ENCODE data around the gene RTTN. TPM values are rescaled to one million over a fixed set of nuclear protein-coding genes. Genes with fewer than 3 reads are reported as not detected.

Gene RTTN
- total RNA-seq, 1 experiment from 2014 or later = 18.2 TPM

DNA sequence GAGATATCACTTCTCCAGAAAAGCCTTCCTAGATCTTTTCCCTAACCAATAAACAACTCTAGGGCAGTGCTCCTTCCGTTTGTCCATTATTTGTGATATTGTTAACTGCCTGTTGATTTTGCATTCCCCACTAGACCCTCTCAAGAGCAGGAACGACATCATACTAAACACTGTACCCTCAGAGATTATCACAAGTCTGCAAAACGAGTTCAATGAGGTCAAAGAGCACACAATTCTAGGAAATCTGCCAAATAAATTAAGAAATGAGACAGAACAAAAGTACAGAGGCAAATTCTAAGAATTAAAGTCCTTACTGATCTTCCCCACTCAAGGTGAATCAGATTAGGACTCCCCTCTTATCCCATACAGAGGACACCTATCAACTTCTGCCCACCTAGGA is 7.6 kb downstream of the RTTN start:
- no peak for DNase-seq (ENCODE audit: low read depth)

DNA sequence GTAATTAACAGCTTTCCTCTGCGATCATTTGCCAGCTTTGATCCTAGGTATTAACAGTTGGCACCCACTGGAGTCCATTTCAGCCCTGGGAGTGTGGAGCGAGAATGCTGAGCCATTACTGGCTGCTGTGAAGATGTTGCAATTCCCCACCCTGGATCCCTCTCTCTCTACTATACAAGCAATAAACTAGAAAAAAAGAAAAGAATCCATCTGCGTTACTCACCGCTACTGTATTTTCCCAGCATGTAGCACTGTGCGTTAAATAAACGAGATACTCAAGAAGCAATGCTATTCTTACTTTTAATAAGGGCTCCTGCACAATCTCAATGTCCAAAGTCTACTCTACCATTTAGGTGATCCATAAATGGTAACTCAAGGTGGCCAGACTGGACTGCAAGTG is 8.5 kb downstream of the RTTN start:
- DNase-seq (ENCODE audit: low read depth) = no peak

DNA sequence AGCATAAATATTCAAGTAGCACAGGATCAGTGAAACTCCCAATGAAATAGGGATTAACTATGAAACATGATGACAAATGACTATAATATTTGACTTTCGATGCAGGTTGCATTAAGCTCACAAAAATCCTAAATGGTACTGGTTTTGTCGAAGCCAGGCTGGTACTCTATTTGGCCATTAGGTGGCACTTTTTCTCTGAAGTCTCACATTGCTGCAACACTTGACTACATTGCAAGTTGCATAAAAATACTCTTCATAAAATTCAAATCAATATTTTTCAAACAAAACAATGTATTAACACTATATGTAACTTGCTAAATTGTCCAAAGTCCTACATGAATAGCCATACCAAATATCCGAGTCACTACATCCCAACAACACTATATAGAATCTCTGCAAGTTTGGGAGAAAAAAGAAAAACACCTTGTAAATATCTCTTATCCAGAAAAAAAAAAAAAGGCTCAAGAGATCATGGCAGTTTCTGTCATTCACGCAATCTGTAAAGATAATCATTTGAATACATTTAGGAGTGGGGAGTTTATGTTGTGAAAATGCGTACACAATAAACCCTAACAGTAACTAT is 9.5 kb downstream of the RTTN start:
- DNase-seq (ENCODE audit: low read depth) = peak; percentile 53

GRCh38 chr18:70195014-70195614 is 10.4 kb downstream of the RTTN start:
- no peak for DNase-seq (ENCODE audit: low read depth)

GRCh38 chr18:70194227-70194890 is 11.1 kb downstream of the RTTN start:
- DNase-seq (ENCODE audit: low read depth) = no peak

GRCh38 chr18:70190529-70190928 is 15.0 kb downstream of the RTTN start:
- peak; percentile 42 for DNase-seq (ENCODE audit: low read depth)

DNA sequence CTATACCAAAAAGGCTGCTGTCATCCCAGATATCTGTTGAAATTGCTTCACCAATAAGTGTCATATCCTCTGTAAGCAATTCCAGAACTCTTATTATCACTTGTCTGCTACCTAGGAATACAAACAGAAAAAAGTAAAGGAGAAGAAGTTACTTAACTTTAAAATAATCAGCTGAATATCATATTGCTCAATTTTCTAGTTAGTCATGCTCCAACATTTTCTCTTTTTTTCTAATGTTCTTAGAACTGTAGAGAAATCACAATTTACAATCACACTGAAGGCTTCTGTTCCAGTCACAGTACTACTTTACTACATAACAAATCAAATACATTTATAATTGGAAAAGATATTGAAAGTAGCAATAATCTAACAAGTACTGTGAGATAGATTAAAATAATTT is 17.4 kb downstream of the RTTN start:
- no peak for DNase-seq (ENCODE audit: low read depth)

- DNase-seq (ENCODE audit: low read depth) = no peak
Observed at GRCh38 chr18:70183441-70183840, 22.0 kb downstream of the RTTN start.

GRCh38 chr18:70182548-70182947 is 22.9 kb downstream of the RTTN start:
- no peak for DNase-seq (ENCODE audit: low read depth)

DNA sequence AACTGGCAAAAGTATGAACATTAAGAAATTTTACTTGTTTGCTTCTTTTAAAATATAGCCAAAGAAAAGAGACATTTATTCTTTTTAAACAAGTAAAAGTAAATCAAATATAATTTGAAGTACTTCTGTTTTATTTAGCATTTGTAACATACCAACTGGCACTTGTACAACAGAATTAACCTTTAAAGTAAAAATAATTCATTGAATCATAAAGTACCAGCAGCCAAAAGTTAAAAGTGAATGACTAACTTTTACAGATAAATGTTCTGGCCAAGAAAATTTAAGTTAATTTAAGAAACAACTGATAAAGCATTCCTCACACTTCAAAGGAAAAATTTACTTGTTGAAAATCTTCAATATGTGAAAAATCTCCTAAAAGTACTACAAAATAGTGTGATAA is 23.8 kb downstream of the RTTN start:
- DNase-seq (ENCODE audit: low read depth) = no peak

- peak; percentile 95 for DNase-seq (ENCODE audit: low read depth)
Observed at GRCh38 chr18:70181015-70181414, 24.5 kb downstream of the RTTN start.

DNA sequence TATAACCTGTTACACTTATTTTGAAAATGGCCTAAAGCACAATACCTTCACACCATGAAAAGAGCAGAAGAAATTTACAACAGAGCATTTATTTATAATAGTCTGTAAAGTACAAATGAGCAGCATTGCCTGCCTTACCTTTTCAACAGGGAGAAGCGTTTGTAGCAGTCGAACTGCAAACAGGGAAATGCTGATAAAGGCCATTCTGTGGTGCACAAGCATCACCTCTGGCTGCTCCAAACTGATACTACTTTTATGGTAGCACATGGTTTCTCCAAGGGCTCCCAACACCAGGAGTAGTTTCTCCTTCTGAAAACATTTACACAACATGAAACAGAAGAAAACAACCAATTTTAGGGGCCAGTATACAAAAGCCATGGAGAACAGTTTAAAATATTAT is 28.9 kb downstream of the RTTN start:
- DNase-seq (ENCODE audit: low read depth) = no peak

GRCh38 chr18:70175216-70175615 is 30.3 kb downstream of the RTTN start:
- DNase-seq (ENCODE audit: low read depth) = no peak

DNA sequence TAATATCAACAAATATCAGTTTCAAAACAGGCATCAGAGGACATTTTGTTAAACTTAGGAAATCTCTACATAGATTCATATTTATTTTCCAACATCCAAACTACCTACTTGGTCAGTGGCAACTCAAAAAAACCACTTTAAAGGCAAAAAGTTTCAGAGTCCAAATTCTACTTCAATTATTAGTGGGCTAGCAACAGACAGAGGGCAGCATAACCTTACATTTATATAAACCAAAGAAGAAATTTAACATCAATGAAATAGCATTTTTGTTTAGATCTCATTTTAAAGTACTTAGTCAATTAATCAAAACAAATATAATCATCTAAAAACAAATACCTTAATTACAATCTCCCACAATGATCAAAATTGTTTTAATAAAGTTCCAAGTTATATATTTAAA is 33.3 kb downstream of the RTTN start:
- peak; percentile 13 for DNase-seq (ENCODE audit: low read depth)

GRCh38 chr18:70169747-70170146 is 35.7 kb downstream of the RTTN start:
- DNase-seq (ENCODE audit: low read depth) = no peak

- no peak for DNase-seq (ENCODE audit: low read depth)
Observed at GRCh38 chr18:70166668-70167067, 38.8 kb downstream of the RTTN start.

DNA sequence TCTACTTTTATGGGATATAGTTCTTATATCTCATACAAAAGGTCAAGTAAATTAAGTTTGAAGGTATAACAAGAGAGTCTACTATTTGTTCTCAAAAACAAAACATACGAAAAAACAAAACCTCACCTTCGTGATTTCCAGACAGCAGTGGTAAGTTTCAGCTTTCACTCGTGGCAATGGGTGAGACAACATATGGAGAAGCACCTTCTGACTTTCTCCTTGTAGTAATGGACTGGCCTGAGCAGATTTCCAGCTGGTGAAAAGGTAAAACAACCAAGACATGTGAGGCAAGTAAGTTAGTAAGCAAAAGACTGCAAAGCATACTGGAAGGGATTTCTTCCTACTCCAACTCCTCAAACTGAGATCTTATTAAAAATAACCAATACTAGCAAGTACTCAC is 39.6 kb downstream of the RTTN start:
- no peak for DNase-seq (ENCODE audit: low read depth)

GRCh38 chr18:70160073-70160678 is 45.3 kb downstream of the RTTN start:
- DNase-seq (ENCODE audit: low read depth) = peak; percentile 19

GRCh38 chr18:70158992-70159717 is 46.3 kb downstream of the RTTN start:
- no peak for DNase-seq (ENCODE audit: low read depth)

GRCh38 chr18:70156886-70157285 is 48.6 kb downstream of the RTTN start:
- DNase-seq (ENCODE audit: low read depth) = no peak

GRCh38 chr18:70154591-70155194 is 50.8 kb downstream of the RTTN start:
- peak; percentile 95 for DNase-seq (ENCODE audit: low read depth)

- no peak for DNase-seq (ENCODE audit: low read depth)
Observed at GRCh38 chr18:70151614-70152013, 53.9 kb downstream of the RTTN start.

Measured in M059J (cell line).